Fibroblast of the aortic adventitia (primary cell): ENCODE data around the gene TTC9. TPM values are rescaled to one million over a fixed set of nuclear protein-coding genes. Genes with fewer than 3 reads are reported as not detected.

Experiments used
- DNase-seq: peaks from one replicate; pipeline ENCODE4 v3.0.0-alpha.2; 2010; ENCODE audit warnings: low read depth
- H3K4me3 ChIP-seq: 2 replicates; pipeline ENCODE4 v1.5.1; 2011; ENCODE audit warnings: low read depth, mild to moderate bottlenecking, control low read depth, low read length, moderate library complexity
- total RNA-seq: library from RNA; depleted of rRNA; stranded (reverse); fragments of >200 nt; gene quantifications from 2 replicates; pipeline ENCODE4 v1.2.3, GENCODE V29; 2012; ENCODE audit warnings: low replicate concordance
- TF ChIP-seq, protein P1 (sequence below): IDR thresholded peaks from 2 replicates; pipeline ENCODE4 v1.5.1; 2011; ENCODE audit warnings: mild to moderate bottlenecking, low read length, control low read depth, inconsistent platforms; ENCODE audit not compliant: insufficient read depth

Gene TTC9
- total RNA-seq, 1 donor = 0.45 TPM

- no peak for DNase-seq
- no peak overlapping the region for H3K4me3 ChIP-seq
- TF ChIP-seq, protein P1, sequence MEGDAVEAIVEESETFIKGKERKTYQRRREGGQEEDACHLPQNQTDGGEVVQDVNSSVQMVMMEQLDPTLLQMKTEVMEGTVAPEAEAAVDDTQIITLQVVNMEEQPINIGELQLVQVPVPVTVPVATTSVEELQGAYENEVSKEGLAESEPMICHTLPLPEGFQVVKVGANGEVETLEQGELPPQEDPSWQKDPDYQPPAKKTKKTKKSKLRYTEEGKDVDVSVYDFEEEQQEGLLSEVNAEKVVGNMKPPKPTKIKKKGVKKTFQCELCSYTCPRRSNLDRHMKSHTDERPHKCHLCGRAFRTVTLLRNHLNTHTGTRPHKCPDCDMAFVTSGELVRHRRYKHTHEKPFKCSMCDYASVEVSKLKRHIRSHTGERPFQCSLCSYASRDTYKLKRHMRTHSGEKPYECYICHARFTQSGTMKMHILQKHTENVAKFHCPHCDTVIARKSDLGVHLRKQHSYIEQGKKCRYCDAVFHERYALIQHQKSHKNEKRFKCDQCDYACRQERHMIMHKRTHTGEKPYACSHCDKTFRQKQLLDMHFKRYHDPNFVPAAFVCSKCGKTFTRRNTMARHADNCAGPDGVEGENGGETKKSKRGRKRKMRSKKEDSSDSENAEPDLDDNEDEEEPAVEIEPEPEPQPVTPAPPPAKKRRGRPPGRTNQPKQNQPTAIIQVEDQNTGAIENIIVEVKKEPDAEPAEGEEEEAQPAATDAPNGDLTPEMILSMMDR = no peak
Measured at GRCh38 chr14:70671652-70672644, 30.2 kb downstream of the TTC9 start.

DNA sequence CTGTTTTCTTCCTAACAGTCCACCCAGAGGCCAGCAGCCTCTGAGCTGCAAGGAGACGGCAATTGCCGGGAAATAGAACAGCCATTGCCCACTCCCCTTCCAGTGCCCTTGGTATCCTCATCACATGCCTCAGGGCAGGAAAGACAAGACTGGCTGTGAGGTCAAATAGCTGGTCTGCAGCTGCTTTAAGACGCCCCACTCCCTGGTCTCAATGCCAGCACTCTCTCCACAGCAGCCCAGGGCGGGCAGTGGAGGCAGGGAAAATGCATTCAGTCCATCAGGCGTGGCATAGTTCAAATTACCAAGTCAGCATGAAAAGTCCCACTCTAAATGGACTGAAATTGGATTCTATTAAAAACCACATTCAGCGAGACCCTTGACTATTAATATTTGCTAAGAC, 35.6 kb downstream of the TTC9 start:
- TF ChIP-seq, protein P1 = no peak
- no peak for DNase-seq
- H3K4me3 ChIP-seq = no peak overlapping the region

GRCh38 chr14:70680748-70681147, 39.0 kb downstream of the TTC9 start:
- TF ChIP-seq, protein P1 = no peak
- DNase-seq = no peak
- H3K4me3 ChIP-seq = no peak overlapping the region

GRCh38 chr14:70683983-70684382, 42.3 kb downstream of the TTC9 start:
- no peak for DNase-seq
- H3K4me3 ChIP-seq = no peak overlapping the region
- TF ChIP-seq, protein P1 = no peak

DNA sequence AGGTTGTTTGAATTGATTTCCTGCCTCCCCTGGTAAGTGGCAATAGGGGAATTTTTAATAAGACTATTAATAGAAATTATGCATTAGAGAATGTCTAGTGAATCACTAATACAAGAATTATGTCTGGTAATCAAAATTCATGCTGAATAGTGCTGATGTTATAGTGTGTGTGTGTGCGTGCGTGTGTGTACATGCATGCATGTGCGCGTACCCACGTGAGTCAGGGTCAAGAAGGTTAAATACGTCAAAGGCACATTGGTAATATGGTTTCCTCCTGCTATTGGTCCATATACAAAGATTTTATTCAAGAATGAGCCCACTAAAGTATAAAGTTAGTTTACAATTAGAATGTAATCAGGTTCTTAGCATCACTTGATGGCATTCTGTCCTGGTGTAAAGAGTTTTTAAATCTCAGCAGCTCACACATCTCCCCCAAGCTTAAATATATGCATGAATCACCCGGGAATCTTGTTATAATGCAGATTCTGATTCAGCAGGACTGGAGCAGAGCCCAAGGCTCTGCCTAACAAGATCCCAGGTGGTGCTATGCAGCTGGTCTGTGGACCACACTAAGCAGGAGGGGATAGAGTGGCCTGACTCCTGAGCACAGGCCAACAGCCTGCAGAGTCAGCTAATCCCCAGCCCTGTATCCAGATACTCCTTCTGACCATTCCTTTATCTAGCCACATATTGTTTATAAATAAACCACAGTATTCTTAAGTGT, 43.9 kb downstream of the TTC9 start:
- DNase-seq = no peak
- TF ChIP-seq, protein P1 = no peak
- H3K4me3 ChIP-seq = no peak overlapping the region

DNA sequence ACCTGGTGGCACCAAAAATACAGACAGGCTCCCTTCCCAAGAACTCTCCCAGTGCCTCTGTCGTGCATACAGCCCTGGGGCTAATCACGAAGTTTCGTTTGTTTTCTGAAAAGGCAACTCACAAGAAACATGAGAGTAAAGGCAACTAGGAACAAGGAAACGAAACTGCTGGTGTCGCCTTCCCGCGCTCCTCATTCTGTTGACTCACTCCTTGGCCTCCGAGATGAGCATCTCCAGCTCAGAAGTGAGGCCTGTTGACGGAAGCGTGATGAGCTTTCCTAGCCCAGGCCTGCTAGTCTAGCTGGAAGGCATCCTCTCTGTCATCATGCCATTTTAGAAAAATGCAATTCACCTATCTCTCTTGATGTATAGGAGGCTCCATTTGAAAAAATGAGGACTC, 50.5 kb downstream of the TTC9 start:
- TF ChIP-seq, protein P1 = no peak
- H3K4me3 ChIP-seq = no peak overlapping the region
- no peak for DNase-seq
